ENCODE data around the gene BOD1L1.

The BOD1L1 gene

DNA sequence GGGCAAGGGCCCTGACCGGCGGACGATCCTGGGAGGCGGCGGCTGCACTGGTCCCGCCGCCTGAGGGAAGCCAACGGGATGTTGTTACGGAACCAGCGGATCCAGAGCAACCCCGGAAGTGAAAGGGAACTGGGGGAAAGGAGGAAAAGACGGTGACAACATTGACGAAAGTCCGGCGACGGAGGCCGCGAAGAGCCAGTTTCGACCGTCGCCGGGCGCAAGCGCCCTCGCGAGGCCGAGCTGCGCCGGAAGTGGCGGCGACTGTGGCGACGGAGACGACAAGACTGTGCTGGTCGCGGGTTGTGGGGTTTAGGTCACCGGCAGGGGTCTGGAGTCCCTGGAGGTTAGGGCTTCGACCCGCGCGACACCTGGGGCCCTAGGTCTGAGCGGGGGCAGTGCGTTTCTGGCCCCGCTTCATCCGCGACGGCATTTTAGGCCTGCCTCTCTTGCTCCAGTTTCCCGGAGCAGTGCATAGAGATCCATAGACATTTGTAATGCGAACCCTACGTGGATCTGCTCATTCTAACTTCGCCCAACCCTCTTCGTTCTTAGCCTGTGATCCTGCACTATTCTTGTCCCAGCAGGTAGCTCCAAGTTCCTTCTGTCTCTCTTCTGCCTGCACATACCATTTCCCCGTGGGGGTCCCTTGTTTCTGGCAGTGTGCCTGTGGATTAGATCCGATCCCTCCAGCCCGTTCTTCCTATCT is at the start of gene BOD1L1:
Gene BOD1L1 (minus strand): TSS at position 120 of the 706 bp plus-strand sequence. CDS start 138 bp downstream, outside the sequence.
- DNase-seq = peak; percentile 90

- no peak for DNase-seq
Measured at GRCh38 chr4:13674971-13675370, 47.4 kb upstream of the BOD1L1 start.

GRCh38 chr4:13673167-13673566 is 45.6 kb upstream of the BOD1L1 start:
- no peak for DNase-seq

- no peak for DNase-seq
Measured at GRCh38 chr4:13670456-13671160, 43.1 kb upstream of the BOD1L1 start.

GRCh38 chr4:13665701-13666660 is 38.5 kb upstream of the BOD1L1 start:
- DNase-seq = no peak

- DNase-seq = no peak
Measured at GRCh38 chr4:13659341-13660070, 32.0 kb upstream of the BOD1L1 start.

DNA sequence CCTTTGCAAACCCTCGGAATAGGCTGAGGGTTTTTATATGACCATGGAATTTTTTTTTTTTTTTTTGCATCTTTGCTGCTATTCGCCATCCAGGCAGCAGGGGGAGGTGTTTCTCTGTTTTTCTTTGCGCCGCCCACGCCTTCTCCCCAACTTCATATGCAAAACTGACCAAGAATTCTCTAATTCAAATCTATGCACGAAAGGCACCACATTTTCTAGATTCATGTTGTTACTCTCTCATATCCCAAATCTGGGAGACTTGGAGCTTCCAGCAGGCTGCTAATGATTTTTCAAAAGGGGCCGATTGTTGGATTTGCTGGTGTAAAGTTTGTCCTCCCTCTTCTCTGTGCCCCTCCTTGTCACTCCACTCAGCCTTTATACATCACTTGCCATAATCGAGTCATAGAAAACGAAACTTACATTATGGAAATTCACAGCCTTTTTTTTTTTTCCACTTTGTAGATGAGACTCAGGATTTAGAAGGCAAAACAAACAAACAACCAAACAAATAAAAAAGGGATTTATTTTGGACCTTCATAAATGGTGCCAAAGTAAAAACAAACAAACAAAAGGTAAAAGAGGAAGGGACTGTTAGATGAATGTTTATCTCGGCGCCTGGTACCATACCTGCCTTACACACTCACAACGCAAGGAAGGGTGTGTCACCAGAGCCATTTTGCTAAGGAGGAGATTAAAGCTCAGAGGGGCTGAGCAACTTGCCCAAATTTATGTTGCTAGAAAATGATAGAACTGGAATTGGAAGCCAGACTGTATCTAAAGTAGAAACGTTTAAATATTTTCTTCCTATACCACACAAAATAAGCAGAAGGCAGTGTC is 29.3 kb upstream of the BOD1L1 start:
- DNase-seq = peak; percentile 24

DNA sequence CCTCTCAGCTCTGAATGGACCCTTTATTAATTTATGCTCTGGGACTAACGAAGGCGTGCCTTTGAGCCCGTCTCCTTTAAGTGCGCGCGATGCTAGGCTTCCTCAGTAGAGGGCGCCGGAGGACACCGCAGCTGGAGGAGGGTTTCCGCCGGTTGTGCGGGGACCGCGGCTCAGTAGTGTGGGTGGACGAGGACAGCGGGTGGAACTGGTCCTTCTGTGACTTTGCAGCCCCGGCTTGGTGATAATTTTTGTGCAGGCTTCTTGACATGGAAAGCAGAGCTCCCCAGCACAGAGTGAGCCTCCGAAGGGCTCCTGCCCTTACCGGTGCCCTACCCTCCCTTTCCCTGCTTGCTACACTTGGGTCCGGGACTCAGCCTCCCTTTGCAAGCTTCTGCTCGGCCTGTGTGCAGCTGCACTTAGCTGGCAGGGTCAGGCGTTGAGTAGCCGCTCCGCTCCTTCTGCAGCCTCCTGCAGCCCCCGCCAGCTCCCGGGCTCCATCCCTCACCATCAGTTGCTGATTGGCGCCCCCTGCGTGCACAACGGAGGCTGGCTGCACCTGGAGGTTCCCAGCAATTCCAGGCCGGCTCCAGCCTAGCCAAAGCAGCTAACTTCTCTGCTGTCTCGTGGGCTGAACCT is 26.8 kb upstream of the BOD1L1 start:
- peak; percentile 67 for DNase-seq

DNA sequence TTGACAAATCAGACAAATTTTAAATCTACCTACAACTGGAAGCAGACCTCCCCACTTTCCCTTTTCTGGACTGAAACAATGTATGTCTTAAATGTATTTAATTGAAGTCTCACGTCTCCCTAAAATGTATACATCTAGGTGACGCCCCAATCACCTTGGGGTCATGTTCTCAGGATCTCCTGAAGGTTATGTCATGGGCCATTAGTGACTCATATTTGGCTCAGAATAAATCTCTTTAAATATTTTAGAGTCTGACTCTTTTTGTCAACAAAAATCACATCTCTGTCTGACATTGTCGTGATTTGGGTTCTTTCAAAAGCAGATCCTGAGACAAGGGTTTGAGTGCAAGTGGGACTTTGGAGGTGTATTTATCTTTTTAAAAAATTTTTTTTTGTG is 26.2 kb upstream of the BOD1L1 start:
- no peak for DNase-seq

DNA sequence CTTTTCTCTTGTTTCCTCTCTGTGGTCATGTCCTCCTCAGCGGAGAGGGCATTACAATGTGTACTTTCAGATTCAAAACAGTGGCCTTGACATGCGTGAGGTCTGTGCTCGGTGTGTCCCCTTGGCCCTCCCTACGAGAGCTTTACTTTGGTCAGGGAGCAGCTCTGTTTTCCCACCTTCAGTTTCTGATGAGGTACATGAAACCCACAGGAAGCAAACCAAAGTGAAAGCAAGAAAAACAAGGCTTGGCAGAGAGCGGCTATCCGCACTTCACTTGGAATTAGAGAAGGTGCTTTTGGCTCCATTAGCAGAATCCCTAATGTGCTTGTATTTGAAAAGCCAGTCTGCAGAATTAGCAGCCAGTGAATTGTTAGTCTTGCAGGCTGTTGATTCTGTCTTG is 19.5 kb upstream of the BOD1L1 start:
- DNase-seq = no peak

- no peak for DNase-seq
Measured at GRCh38 chr4:13645075-13645474, 17.6 kb upstream of the BOD1L1 start.

GRCh38 chr4:13642170-13642950 is 14.8 kb upstream of the BOD1L1 start:
- DNase-seq = no peak

- DNase-seq = no peak
Measured at GRCh38 chr4:13641084-13641483, 13.6 kb upstream of the BOD1L1 start.

- DNase-seq = peak; percentile 8
Measured at GRCh38 chr4:13640149-13640940, 12.8 kb upstream of the BOD1L1 start.

DNA sequence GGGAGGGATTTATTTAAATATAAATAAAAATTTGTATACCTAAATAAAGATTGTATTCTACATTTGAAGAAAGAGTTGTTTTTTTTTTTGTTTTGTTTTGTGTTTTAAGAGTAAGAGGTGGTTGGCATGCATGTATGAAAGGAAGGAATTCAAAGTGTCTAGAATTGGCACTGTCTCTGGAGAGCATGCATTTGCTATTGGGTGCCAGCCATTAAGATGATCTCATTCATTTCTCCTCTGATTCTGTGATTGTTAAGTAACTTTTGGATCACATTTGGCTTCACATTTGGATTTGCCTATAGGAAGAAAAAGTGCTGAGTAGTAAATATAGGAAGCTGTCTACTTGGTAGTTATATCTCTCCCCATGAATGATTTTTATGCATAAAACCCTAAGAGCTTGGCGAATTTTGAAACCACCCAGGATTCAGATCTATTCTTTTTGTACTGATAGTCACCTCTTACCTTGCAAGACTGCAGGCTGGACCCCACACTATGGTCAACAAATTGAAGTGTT is 7.8 kb upstream of the BOD1L1 start:
- DNase-seq = no peak

DNA sequence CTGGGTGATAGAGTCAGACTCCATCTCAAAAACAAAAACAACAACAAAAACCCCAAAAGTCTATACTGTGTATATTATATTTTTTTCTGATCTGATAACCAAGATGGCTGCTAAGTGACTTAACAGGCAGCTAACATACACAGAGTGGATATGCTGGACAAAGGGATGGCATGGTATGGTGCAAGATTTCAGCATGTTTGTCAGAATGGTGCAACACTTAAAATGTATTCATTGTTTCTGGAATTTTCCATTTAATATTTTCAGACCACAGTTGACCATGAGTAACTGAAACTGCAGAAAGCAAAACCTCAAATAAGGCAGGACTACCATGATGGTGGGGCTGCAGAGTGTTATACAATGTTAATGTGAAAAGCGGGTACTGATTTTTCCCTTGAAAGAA is 6.1 kb upstream of the BOD1L1 start:
- DNase-seq = no peak

DNA sequence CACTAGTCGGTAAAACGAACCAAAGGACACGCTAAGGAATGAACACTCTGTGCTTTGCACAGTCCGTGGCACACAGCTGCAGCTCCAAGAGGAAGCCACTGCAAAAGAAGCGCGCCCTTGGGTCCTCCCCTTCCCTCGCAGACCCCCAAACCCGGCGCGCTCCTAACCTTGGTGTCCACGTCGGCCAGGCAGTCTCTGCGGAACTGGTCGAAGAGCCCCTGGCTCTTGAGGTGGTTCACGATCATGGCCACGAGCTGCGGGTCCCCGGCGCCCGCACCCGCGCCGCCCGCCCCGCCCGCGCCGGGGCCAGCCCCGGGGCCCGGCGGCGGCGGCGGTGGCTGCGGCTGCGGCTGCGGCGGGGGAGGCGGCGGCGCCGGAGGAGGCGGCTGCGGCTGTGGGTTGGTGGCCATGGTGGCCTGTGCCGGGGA is 333 bp downstream of the BOD1L1 start:
- DNase-seq = peak; percentile 24

DNA sequence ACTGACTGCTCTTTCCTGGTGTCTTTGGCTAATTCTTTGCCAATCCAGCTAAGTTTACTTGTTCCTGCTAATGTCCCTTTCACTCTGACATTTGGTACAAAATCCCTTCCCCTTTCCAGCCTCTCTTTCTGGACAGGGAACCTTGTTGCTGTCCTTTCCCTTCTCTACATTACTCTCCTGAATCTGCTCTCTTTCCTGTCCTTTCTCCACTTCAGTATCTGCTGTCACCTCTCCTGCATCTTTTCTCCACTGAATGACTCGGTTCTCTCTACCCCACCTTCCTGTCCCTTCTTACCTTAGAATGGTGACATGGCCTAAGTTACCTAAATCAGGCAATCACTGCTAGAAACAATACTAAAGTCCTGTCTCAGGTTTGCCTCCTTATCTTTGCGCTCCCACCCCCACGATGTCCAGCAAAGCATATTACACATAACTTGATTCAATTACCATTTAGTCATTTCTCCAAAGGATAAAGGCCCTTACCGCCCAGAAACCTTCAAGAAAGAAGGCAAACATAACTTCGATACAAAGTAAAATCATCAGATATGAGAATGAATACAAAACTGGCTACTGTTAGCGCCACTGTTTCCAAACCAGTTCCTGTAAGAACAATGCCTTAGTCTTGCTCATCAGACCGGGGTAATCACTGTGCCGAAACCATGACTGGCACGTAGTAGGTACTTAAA is 890 bp downstream of the BOD1L1 start:
- DNase-seq = no peak
